Mesothelial cell of epicardium (in vitro differentiated cells): ENCODE measurements around the gene RNF181. TPM values are rescaled to one million over a fixed set of nuclear protein-coding genes. Genes with fewer than 3 reads are reported as not detected.

Experiments used
- DNase-seq, 2 experiments: peaks; one replicate each; pipeline ENCODE4 v3.0.0; 2021; ENCODE audit warnings: low spot score in 2 of 2; ENCODE audit not compliant: unreplicated experiment in 2 of 2
- H3K27ac Mint-ChIP-seq: 2 replicates; pipeline ENCODE4 v1.8.0; 2021; ENCODE audit warnings: mixed read lengths
- H3K27me3 Mint-ChIP-seq: 2 replicates; pipeline ENCODE4 v1.8.0; 2021; ENCODE audit warnings: low read depth, mixed read lengths
- H3K36me3 Mint-ChIP-seq: 2 replicates; pipeline ENCODE4 v1.8.0; 2021; ENCODE audit warnings: mixed read lengths
- H3K4me1 Mint-ChIP-seq: 2 replicates; pipeline ENCODE4 v1.8.0; 2021; ENCODE audit warnings: mixed read lengths
- H3K4me3 Mint-ChIP-seq: 2 replicates; pipeline ENCODE4 v1.8.0; 2021; ENCODE audit warnings: mild to moderate bottlenecking, moderate library complexity, mixed read lengths
- H3K9me3 Mint-ChIP-seq: 2 replicates; pipeline ENCODE4 v1.8.0; 2021; ENCODE audit warnings: mixed read lengths
- CTCF ChIP-seq: fragments of 200-600 bp; sonication (generic); IDR thresholded peaks from one replicate; pipeline ENCODE4 v1.5.0; 2021; ENCODE audit warnings: antibody characterized with exemption; ENCODE audit not compliant: unreplicated experiment
- total RNA-seq: library from RNA; stranded (reverse); gene quantifications from 3 replicates; pipeline ENCODE4 v1.2.1, GENCODE V29; 2021

Gene RNF181
- total RNA-seq, 1 donor from 2014 or later = 82.8 TPM

- no peaks in the 10 kb centered on the region for H3K27me3 Mint-ChIP-seq
- H3K4me3 Mint-ChIP-seq = peak overlapping the region; percentile 96
- DNase-seq = no peak
- no peak for TF ChIP-seq CTCF
- peaks cover 20% of the 10 kb centered on the region for H3K4me1 Mint-ChIP-seq
- H3K27ac Mint-ChIP-seq = peak overlapping the region; percentile 95
- no peaks in the 10 kb centered on the region for H3K36me3 Mint-ChIP-seq
- no peaks in the 10 kb centered on the region for H3K9me3 Mint-ChIP-seq
Measured at GRCh38 chr2:85594715-85595300, 737 bp upstream of the RNF181 start.

GRCh38 chr2:85596026-85596333 lies 435 bp downstream of the RNF181 start:
- TF ChIP-seq CTCF = no peak
- Mint-ChIP-seq H3K4me1 (peaks cover 20% of the 10 kb centered on the region), H3K36me3 (no peaks in the 10 kb centered on the region), H3K27ac (peak overlapping the region; percentile 95), H3K4me3 (peak overlapping the region; percentile 96), H3K27me3 (no peaks in the 10 kb centered on the region), H3K9me3 (no peaks in the 10 kb centered on the region)
- DNase-seq = no peak

GRCh38 chr2:85596486-85597143 lies 1.1 kb downstream of the RNF181 start:
- no peak for DNase-seq
- H3K27ac Mint-ChIP-seq = no peak overlapping the region

GRCh38 chr2:85597241-85597640 lies 1.7 kb downstream of the RNF181 start:
- H3K27me3 Mint-ChIP-seq = no peaks in the 10 kb centered on the region
- no peak for TF ChIP-seq CTCF
- H3K4me1 Mint-ChIP-seq = peaks cover 24% of the 10 kb centered on the region
- no peak overlapping the region for H3K27ac Mint-ChIP-seq
- H3K36me3 Mint-ChIP-seq = no peaks in the 10 kb centered on the region
- no peaks in the 10 kb centered on the region for H3K9me3 Mint-ChIP-seq
- peak overlapping the region; percentile 96 for H3K4me3 Mint-ChIP-seq
- no peak for DNase-seq

More at GRCh38 chr2:85596486-85597143, 1.1 kb downstream of the RNF181 start:
- Mint-ChIP-seq H3K27me3 (no peaks in the 10 kb centered on the region), H3K36me3 (no peaks in the 10 kb centered on the region), H3K4me1 (peaks cover 22% of the 10 kb centered on the region), H3K4me3 (peak overlapping the region; percentile 96), H3K9me3 (no peaks in the 10 kb centered on the region)
- no peak for TF ChIP-seq CTCF

GRCh38 chr2:85598594-85599340 lies 3.2 kb downstream of the RNF181 start:
- H3K4me3 Mint-ChIP-seq = no peak overlapping the region
- no peak for DNase-seq
- H3K36me3 Mint-ChIP-seq = no peaks in the 10 kb centered on the region
- H3K27ac Mint-ChIP-seq = no peak overlapping the region
- TF ChIP-seq CTCF = no peak
- H3K9me3 Mint-ChIP-seq = no peaks in the 10 kb centered on the region
- H3K27me3 Mint-ChIP-seq = no peaks in the 10 kb centered on the region
- H3K4me1 Mint-ChIP-seq = peaks cover 29% of the 10 kb centered on the region
